Measurements from ENCODE around the gene IMMP2L.
"Not testable (repeated sequence)": the region's sequence is repeated elsewhere in the genome, so short reads cannot be mapped to it uniquely, and the experiment has no call there.

Gene IMMP2L

DNA sequence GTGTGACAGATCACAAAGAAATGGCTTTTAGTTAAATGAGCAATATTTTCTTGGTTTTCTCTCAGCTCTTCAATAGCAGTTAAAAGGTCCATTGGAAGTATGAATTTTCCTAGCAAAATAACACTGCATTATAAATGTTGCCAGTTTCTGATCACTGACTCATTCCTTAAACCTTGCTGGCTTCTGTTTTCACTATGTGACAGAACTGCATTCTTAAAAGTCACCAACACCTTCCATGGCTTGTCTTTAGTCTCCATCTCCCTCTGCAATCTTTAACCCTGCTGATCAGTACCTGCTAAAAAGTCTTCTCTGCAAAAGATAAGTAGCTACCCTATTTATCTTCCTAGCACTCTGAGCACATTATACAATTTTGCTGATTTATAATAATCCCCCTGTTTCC, 876.4 kb downstream of the IMMP2L start:
- no peak for DNase-seq
- Mint-ChIP-seq H3K9me3 (peaks cover 0 to 7% of the 10 kb centered on the region in 2 donors), H3K27ac (no peak overlapping the region), H3K27me3 (no peaks in the 10 kb centered on the region), H3K4me3 (no peak overlapping the region), H3K4me1 (no peaks in the 10 kb centered on the region)
- no peak for ATAC-seq

GRCh38 chr7:110681941-110682340, 880.4 kb downstream of the IMMP2L start:
- Mint-ChIP-seq H3K4me3 (no peak overlapping the region), H3K9me3 (peaks cover 0 to 7% of the 10 kb centered on the region in 2 donors)

GRCh38 chr7:110677405-110677804, 884.9 kb downstream of the IMMP2L start:
- Mint-ChIP-seq H3K27me3 (no peaks in the 10 kb centered on the region), H3K4me1 (no peaks in the 10 kb centered on the region), H3K4me3 (no peak overlapping the region), H3K9me3 (peaks cover 12 to 29% of the 10 kb centered on the region in 2 donors), H3K27ac (no peak overlapping the region)
- no peak for DNase-seq
- ATAC-seq = no peak

More at GRCh38 chr7:110681941-110682340, 880.4 kb downstream of the IMMP2L start:
- ATAC-seq (no peak), DNase-seq (no peak)
- Mint-ChIP-seq H3K4me1 (no peaks in the 10 kb centered on the region), H3K27ac (no peak overlapping the region), H3K27me3 (no peaks in the 10 kb centered on the region)

GRCh38 chr7:110676785-110677184, 885.5 kb downstream of the IMMP2L start:
- H3K9me3 Mint-ChIP-seq = peaks cover 9 to 36% of the 10 kb centered on the region in 2 donors
- H3K4me3 Mint-ChIP-seq = no peak overlapping the region
- no peaks in the 10 kb centered on the region for H3K27me3 Mint-ChIP-seq
- ATAC-seq (no peak), DNase-seq (no peak)
- no peak overlapping the region for H3K27ac Mint-ChIP-seq
- H3K4me1 Mint-ChIP-seq = no peaks in the 10 kb centered on the region

- ATAC-seq (no peak), DNase-seq (no peak)
- Mint-ChIP-seq H3K4me3 (no peak overlapping the region), H3K27ac (no peak overlapping the region), H3K9me3 (peaks cover 14 to 36% of the 10 kb centered on the region in 2 donors), H3K27me3 (no peaks in the 10 kb centered on the region), H3K4me1 (no peaks in the 10 kb centered on the region)
Measured at GRCh38 chr7:110675383-110676103, 886.7 kb downstream of the IMMP2L start.

DNA sequence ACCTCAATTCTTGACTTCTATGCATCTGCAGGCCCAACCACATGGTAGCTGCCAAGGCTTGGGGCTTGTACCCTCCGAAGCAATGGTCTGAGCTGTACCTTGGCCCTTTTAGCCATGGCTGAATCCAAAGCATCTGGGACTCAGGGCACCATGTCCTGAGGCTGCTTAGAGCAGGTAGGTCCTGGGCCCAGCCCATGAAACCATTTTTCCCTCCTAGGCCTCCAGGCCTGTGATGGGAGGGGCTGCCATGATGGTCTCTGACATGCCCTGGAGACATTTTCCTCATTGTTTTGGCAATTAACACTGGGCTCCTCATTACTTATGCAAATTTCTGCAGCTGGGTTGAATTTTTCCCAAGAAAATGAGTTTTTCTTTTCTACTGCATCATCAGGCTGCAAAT, 889.1 kb downstream of the IMMP2L start:
- no peak overlapping the region for H3K4me3 Mint-ChIP-seq
- DNase-seq = no peak
- no peak overlapping the region for H3K27ac Mint-ChIP-seq
- ATAC-seq = no peak
- no peaks in the 10 kb centered on the region for H3K27me3 Mint-ChIP-seq
- peaks cover 14 to 36% of the 10 kb centered on the region in 2 donors for H3K9me3 Mint-ChIP-seq
- H3K4me1 Mint-ChIP-seq = no peaks in the 10 kb centered on the region

DNA sequence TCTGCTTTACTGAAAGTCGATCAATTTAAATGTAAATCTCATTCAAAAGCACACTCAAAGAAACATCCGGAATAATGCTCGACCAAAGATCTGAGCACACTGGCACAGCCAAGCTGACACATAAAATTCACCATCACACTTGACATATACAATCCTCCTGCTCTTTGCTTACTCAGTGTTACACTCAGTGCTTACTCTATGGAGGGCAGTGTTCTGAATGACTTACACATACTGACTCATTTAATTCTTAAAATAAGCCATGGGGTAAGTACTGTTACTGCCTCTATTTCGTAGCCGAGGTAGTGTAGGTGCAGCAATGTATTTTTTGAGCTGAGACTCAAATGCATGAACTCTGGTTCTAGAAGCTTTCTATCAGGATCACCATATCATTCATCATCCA, 892.9 kb downstream of the IMMP2L start:
- no peak for DNase-seq
- Mint-ChIP-seq H3K4me1 (no peaks in the 10 kb centered on the region), H3K27ac (no peak overlapping the region), H3K4me3 (no peak overlapping the region), H3K27me3 (no peaks in the 10 kb centered on the region), H3K9me3 (peaks cover 14 to 27% of the 10 kb centered on the region in 2 donors)
- ATAC-seq = no peak

GRCh38 chr7:110664803-110665202, 897.5 kb downstream of the IMMP2L start:
- Mint-ChIP-seq H3K27ac (no peak overlapping the region), H3K4me3 (no peak overlapping the region), H3K4me1 (no peaks in the 10 kb centered on the region), H3K9me3 (peaks cover 8 to 19% of the 10 kb centered on the region in 2 donors), H3K27me3 (no peaks in the 10 kb centered on the region)
- ATAC-seq = no peak
- no peak for DNase-seq

DNA sequence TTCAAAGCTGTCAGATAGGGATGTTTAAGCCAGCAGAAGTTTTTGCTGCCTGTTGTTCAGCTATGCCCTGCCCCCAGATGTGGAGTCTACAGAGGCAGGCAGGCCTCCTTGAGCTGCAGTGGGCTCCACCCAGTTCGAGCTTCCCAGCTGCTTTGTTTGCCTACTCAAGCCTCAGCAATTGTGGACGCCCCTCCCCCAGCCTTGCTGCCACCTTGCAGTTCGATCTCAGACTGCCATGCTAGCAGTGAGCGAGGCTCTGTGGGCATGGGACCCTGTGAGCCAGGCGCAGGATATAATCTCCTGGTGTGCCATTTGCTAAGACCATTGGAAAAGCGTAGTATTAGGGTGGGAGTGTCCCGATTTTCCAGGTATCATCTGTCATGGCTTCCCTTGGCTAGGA, 901.7 kb downstream of the IMMP2L start:
- H3K4me3 Mint-ChIP-seq, DNase-seq, ATAC-seq, H3K27me3 Mint-ChIP-seq, H3K4me1 Mint-ChIP-seq, H3K27ac Mint-ChIP-seq: not testable (repeated sequence)
- H3K9me3 Mint-ChIP-seq = peaks cover 23 to 46% of the 10 kb centered on the region in 2 donors

- H3K27me3 Mint-ChIP-seq = no peaks in the 10 kb centered on the region
- H3K27ac Mint-ChIP-seq = no peak overlapping the region
- peaks cover 5 to 6% of the 10 kb centered on the region in 2 donors for H3K9me3 Mint-ChIP-seq
- DNase-seq = no peak
- ATAC-seq = no peak
- no peaks in the 10 kb centered on the region for H3K4me1 Mint-ChIP-seq
- H3K4me3 Mint-ChIP-seq = no peak overlapping the region
Measured at GRCh38 chr7:110650328-110650727, 912.0 kb downstream of the IMMP2L start.

DNA sequence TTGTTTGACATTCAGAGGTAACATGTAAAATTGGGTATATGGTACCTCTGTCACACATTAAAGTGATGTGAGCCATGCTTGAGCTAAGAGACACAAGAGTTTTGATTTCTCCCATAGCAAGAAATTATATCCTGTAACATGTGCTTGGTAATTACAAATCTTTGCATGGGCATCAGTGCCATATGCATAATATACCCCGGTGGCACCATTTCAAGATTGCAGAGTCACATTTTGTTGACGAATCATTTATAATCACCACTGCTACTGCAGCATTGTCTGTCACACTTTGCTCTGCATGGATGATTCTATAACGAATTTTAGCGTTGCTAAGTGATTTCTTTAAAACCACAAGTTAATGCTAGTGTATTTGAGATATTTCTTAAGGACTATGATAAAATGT, 915.0 kb downstream of the IMMP2L start:
- Mint-ChIP-seq H3K4me1 (no peaks in the 10 kb centered on the region), H3K4me3 (no peak overlapping the region), H3K27ac (no peak overlapping the region), H3K27me3 (no peaks in the 10 kb centered on the region), H3K9me3 (no peaks in the 10 kb centered on the region)
- DNase-seq = no peak
- ATAC-seq = no peak

- Mint-ChIP-seq H3K27me3 (no peaks in the 10 kb centered on the region), H3K4me3 (no peak overlapping the region), H3K9me3 (no peaks in the 10 kb centered on the region), H3K4me1 (no peaks in the 10 kb centered on the region), H3K27ac (no peak overlapping the region)
- ATAC-seq = no peak
- no peak for DNase-seq
Measured at GRCh38 chr7:110646804-110647203, 915.5 kb downstream of the IMMP2L start.

GRCh38 chr7:110645616-110646015, 916.7 kb downstream of the IMMP2L start:
- ATAC-seq = no peak
- H3K27me3 Mint-ChIP-seq = no peaks in the 10 kb centered on the region

DNA sequence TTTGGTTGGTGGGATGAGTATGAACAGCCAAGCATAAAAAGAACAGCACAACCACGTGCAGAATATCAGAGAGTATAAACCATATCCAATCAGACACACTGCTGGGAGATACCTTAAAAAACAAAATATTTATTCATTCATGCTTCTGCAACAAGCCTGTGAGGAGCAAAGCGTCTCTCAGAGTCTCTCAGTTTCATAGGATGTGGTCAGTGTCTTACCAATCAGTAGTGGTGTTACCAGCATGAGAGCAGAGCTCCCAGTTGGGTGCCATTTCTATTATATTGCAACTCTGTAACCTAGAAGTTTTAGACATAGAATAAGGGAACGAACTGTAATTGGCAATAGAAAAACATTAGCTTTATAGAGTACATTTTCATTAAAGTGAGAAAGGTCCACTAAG, 917.2 kb downstream of the IMMP2L start:
- H3K9me3 Mint-ChIP-seq = no peaks in the 10 kb centered on the region
- DNase-seq (no peak), ATAC-seq (peak; percentile 70)
- no peaks in the 10 kb centered on the region for H3K27me3 Mint-ChIP-seq
- no peak overlapping the region for H3K4me3 Mint-ChIP-seq
- H3K4me1 Mint-ChIP-seq = no peaks in the 10 kb centered on the region
- no peak overlapping the region for H3K27ac Mint-ChIP-seq

More at GRCh38 chr7:110645616-110646015, 916.7 kb downstream of the IMMP2L start:
- Mint-ChIP-seq H3K4me3 (no peak overlapping the region), H3K27ac (no peak overlapping the region), H3K4me1 (no peaks in the 10 kb centered on the region), H3K9me3 (no peaks in the 10 kb centered on the region)
- DNase-seq = no peak

DNA sequence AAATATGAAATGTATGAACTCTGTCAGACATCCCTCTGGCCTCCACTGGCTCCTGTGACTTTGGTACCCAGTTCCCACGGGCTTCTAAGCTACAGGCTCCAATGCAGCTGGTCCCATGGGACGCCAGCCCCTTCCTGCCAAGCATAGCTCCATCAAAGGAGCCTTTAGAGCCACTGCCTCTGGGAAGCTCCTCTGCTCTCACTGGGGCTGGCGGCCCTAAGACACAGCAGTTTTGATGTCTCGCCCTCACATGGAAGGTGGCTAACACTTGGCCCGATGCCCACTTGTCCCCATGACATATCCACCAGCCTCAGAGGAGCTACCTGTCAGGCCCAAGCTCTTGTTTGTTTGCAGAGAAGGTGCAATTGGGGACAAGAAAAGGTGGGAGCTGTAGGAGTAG, 925.0 kb downstream of the IMMP2L start:
- Mint-ChIP-seq H3K4me3 (no peak overlapping the region), H3K4me1 (no peaks in the 10 kb centered on the region), H3K27me3 (no peaks in the 10 kb centered on the region), H3K9me3 (peaks cover 0 to 7% of the 10 kb centered on the region in 2 donors), H3K27ac (no peak overlapping the region)
- no peak for DNase-seq
- ATAC-seq = no peak

- ATAC-seq (no peak), DNase-seq (no peak)
- Mint-ChIP-seq H3K27me3 (no peaks in the 10 kb centered on the region), H3K4me3 (no peak overlapping the region), H3K9me3 (peaks cover 0 to under 1% of the 10 kb centered on the region in 2 donors), H3K4me1 (no peaks in the 10 kb centered on the region), H3K27ac (no peak overlapping the region)
Measured at GRCh38 chr7:110633313-110633712, 929.0 kb downstream of the IMMP2L start.

GRCh38 chr7:110626414-110626813, 935.9 kb downstream of the IMMP2L start:
- DNase-seq (no peak), ATAC-seq (no peak)
- no peaks in the 10 kb centered on the region for H3K27me3 Mint-ChIP-seq
- no peak overlapping the region for H3K27ac Mint-ChIP-seq
- H3K4me3 Mint-ChIP-seq = no peak overlapping the region
- H3K4me1 Mint-ChIP-seq = no peaks in the 10 kb centered on the region
- no peaks in the 10 kb centered on the region for H3K9me3 Mint-ChIP-seq
